G401.6 (cell line): ENCODE measurements around the gene TPTE2.
"Not testable (repeated sequence)": the region's sequence is repeated elsewhere in the genome, so short reads cannot be mapped to it uniquely, and the experiment has no call there.

Source experiments
- FAIRE-seq: peaks from 2 replicates; lab custom pipeline; 2012; peaks lifted over from hg19 to GRCh38; lab: Jason Lieb, UNC

TPTE2 gene

DNA sequence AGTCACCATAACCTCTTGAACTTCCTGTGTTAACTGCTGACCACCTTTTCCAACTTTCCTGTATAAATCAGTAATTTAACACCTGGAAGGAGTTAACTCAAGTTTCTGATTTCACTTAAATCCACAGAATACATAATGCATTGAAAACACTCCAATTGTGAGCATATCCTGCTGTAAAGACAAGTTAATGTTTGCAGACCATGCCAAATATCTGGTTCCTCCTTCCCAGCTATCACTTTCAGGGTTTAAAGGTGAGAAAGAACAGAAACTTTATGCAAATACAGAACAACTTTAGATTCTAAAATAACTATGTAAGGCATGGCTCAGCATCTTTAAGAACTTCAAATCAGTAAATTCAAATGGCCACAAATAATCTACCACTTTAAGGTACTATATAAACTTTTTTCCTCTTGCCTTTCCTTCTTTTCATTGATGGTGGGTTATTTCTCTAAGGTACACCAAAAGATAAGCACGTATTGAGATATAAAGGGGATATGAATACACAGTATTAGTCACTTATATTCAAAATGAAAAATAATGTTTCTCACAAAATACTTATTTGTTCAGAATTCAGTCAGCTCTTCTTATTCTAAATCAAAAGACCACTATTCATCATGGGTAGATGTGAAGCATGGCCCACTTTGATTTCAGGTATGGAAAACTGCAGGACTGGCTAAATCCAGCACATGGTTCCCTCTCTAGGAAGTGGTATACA, 6.6 kb upstream of the TPTE2 start:
- no peak for FAIRE-seq

GRCh38 chr13:19561585-19561984, 253 bp upstream of the TPTE2 start:
- no peak for FAIRE-seq

- not testable (repeated sequence) for FAIRE-seq
Measured at GRCh38 chr13:19560672-19561071, 660 bp downstream of the TPTE2 start.

- not testable (repeated sequence) for FAIRE-seq
Measured at GRCh38 chr13:19559739-19560138, 1.6 kb downstream of the TPTE2 start.

- FAIRE-seq = not testable (repeated sequence)
Measured at GRCh38 chr13:19557287-19557686, 4.0 kb downstream of the TPTE2 start.

GRCh38 chr13:19549245-19549644, 12.1 kb downstream of the TPTE2 start:
- FAIRE-seq = not testable (repeated sequence)

DNA sequence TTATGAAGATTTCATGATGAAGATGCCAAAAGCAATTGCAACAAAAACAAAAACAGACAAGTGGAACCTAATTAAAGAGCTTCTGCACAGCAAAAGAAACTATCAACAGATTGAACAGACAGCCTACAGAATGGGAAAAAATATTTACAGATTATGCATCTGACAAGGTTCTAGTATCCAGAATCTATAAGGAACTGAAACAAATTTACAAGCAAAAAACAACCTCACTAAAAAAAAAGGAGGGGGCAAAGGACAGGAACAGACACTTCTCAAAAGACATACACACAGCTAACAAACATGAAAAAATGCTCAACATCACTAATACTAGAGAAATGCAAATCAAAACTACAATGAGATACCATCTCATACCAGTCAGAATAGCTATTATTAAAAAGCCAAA, 35.7 kb downstream of the TPTE2 start:
- not testable (repeated sequence) for FAIRE-seq

- no peak for FAIRE-seq
Measured at GRCh38 chr13:19519049-19519448, 42.3 kb downstream of the TPTE2 start.

DNA sequence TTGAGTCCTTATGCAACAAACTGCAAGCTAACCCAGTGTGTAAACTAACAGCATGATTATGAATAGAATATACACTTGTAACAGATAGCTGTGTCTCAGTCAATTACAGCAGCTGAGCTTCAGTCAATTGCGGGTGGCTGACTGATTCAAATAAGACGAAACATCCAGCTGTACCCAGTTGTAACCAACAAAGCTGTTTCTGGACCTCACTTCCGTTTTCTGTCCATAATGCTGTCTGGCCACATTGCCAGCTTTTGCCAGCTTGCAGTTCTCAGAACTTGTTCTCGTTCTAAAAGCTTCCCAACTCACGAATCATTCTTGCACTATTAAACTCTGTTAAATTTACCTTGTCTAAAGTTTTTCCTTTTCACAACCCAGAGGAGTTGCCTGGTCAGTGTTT, 53.7 kb downstream of the TPTE2 start:
- FAIRE-seq = not testable (repeated sequence)

DNA sequence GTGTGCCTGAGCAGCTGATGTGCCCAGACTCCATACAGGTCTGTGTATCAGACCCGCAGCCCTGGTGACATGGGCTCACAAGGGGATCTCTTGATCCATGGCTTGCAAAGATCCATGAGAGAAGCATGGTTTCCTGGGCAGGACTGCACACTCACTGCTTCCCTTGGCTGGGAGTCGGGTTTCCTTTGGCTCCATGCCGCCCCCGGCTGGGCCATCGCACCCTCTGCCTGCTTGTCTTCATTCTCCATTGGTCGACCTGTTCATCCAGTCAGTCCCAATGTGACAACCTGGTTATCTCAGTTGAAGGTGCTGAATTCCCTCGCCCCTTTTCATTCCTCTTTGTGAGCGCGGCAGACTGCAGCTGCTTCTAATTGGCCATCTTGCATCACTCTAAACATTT, 101.2 kb downstream of the TPTE2 start:
- not testable (repeated sequence) for FAIRE-seq

DNA sequence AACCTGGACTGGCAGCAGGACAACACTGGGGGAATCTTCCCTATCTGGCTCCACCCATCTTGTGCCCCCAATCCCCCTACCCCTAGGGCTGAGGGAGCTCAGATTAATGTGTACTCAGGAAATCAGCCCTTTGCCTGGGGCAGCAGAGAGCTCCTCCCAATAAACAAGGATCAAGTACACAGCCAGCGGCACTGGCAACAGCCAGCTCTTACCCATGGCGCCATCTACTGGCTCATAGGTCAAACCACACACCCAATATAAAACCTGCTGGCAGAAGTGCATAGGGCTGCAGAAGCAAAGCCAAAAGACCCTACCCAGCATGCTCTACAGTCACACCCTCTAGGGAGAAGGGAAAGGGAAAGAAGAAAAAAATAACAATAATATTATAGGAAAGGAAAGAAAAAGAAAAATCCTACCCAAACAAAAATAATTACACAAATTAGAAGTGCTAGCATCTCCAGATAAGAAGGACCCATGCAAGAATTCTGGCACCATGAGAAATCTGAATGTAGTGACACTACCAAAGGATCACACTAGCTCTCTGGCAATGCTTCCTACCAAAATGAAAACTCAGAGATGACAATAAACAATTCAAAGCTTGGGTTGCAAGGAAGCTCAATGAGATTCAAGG, 122.2 kb downstream of the TPTE2 start:
- FAIRE-seq = not testable (repeated sequence)

- not testable (repeated sequence) for FAIRE-seq
Measured at GRCh38 chr13:19437780-19438179, 123.6 kb downstream of the TPTE2 start.

GRCh38 chr13:19422236-19422635, 139.1 kb downstream of the TPTE2 start:
- FAIRE-seq = not testable (repeated sequence)

- FAIRE-seq = not testable (repeated sequence)
Measured at GRCh38 chr13:19412494-19412893, 148.8 kb downstream of the TPTE2 start.

GRCh38 chr13:19382746-19383511, 178.4 kb downstream of the TPTE2 start:
- not testable (repeated sequence) for FAIRE-seq

DNA sequence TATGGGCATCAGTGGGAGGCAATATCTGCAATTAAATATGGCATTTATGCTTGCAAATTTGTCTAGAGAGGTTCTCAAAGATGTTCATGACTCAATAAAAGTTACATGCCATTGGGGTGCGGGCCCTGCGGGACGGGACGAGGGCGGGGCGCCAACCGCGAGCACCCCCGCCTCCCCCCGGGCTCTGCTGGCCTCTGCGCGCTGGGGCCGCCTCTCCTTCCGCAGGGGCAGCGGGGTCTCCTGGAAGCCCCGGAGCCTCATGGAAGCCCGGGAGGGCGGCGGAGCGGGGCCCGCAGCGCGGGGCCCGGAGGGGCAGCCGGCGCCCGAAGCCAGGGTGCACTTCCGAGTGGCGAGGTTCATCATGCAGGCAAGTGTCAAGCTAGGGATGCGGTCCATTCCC, 179.2 kb downstream of the TPTE2 start:
- no peak for FAIRE-seq
